Panc1 (cell line): Measurements from ENCODE around the gene LHPP.

ENCODE experiments used
- CTCF ChIP-seq: fragments of 450-650 bp; IDR thresholded peaks from 2 replicates; pipeline ENCODE4 v1.5.1; 2017; ENCODE audit warnings: mild to moderate bottlenecking
- POLR2AphosphoS5 ChIP-seq: IDR thresholded peaks from 2 replicates; pipeline ENCODE4 v1.6.1; 2012; ENCODE audit warnings: mild to moderate bottlenecking, low read depth, low read length, moderate library complexity
- REST ChIP-seq, 2 experiments: IDR thresholded peaks; 2 replicates each; pipeline ENCODE4 v1.6.1; 2011 to 2012; ENCODE audit warnings: low read depth in 2 of 2, control low read depth in 1 of 2, low read length in 1 of 2, mild to moderate bottlenecking in 1 of 2, moderate library complexity in 1 of 2; ENCODE audit not compliant: insufficient read depth in 1 of 2
- SIN3A ChIP-seq: IDR thresholded peaks from 2 replicates; pipeline ENCODE4 v1.6.1; 2012; ENCODE audit warnings: low read depth, mild to moderate bottlenecking, low read length, moderate library complexity, borderline replicate concordance; ENCODE audit not compliant: insufficient read depth
- TCF7L2 ChIP-seq: IDR thresholded peaks from 2 replicates; pipeline ENCODE4 v1.6.1; 2011; ENCODE audit warnings: mild to moderate bottlenecking, low read depth, low read length, inconsistent platforms

GRCh38 chr10:124591123-124591495 lies 129.5 kb downstream of the LHPP start:
- no peak for TF ChIP-seq CTCF
- TF ChIP-seq REST (IDR thresholded peaks at IDR 0.05; ENCODE audit: insufficient read depth in 1 of 2, low read depth in 2 of 2, low read length in 1 of 2): no peak
- no peak for TF ChIP-seq SIN3A
- TF ChIP-seq POLR2AphosphoS5: no peak
- no peak for TF ChIP-seq TCF7L2
